HG03196 (cell line): Measurements from ENCODE around the gene HYKK.
"Not testable (repeated sequence)": the region's sequence is repeated elsewhere in the genome, so short reads cannot be mapped to it uniquely, and the experiment has no call there.

Source experiments
- ATAC-seq: cut with Tn5 transposase; IDR thresholded peaks from one replicate; pipeline ENCODE4 v1.9.1; 2021; ENCODE audit not compliant: unreplicated experiment

Gene HYKK

GRCh38 chr15:78539464-78540140 lies 32.2 kb downstream of the HYKK start:
- peak; percentile 3 for ATAC-seq

GRCh38 chr15:78540141-78540870 lies 32.9 kb downstream of the HYKK start, which contains the start of gene PSMA4:
TSS of gene PSMA4 (plus strand) at chr15:78540444. CDS start at chr15:78541928, 1,484 bp downstream.
- peak; percentile 79 for ATAC-seq

- ATAC-seq: no peak
These were observed 33.7 kb downstream of the HYKK start for GRCh38 chr15:78540871-78541743.

- no peak for ATAC-seq
These were observed 34.3 kb downstream of the HYKK start for GRCh38 chr15:78541744-78542034.

- ATAC-seq: no peak
These were observed 35.3 kb downstream of the HYKK start for GRCh38 chr15:78542647-78543046.

DNA sequence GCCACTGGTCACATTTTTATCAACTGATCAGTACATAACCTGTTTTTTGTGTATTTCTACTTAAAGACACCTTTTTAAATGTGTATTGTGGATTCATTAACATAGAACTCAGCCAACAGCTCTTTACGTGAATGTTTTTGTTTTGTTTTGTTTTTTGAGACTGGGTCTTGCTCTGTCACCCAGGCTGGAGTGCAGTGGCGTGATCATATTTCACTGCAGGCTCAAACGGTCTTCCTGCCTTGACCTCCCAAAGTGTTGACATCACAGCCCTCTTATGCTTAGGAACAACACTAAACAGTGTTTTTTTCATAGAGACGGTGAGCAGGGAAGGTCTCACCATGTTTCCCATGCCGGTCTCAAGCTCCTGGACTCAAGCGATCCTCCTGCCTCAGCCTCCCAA lies 42.8 kb downstream of the HYKK start:
- no peak for ATAC-seq

DNA sequence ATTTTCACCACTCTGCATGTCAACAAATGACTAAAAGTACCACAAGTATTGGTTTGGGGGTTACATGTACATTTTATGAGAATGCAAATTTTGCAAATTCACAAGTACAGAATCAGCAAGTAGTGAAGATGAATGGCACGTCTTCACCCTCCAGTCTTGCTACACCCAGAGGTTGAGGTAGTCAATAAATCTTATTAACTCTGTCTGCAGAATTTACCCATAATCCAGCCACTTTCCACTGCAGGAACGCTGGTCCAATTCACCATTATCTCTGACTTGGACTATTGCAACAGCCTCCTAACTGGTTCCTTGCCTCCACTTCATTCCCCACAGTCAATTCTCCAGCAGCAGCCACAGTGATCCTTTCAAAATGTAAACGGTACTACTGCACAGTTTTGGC lies 43.4 kb downstream of the HYKK start:
- ATAC-seq: no peak

DNA sequence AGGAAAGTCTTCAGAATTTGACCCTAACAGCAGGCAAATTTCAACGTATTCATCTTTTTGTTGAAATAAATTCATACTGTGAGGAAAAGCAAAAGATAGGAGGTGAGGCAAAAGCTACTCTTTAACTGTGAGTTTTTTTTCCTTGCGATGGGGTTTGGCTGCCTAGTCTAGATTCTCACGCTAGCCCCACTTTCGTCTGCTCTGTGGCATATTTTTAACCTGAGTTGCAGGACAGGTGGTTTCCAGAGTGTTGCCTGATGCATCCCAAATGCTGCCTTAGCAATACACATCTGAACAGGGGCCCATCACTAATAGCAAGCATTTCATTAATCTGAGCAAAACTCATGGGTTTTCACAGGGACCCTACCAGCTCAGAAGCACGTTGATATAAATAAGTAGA lies 44.5 kb downstream of the HYKK start:
- no peak for ATAC-seq

DNA sequence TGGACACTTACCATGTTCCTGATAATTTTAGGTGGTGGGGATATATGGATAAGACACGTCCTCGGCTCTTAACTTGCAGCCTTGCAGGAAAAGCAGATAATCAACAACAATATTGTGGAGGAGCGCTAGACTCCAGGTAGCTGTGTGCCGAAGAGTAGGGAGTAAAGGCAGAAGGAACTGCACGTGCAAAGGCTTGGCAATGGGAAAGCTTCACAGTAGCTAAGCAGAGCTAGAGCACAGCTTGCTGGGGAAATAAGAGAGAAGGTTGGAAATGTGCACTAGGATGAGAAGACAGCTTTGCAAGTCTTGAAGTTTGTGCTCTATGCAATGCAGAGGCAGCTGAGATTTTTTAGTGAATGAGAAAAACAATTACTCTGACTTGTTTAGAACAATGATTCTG lies 45.2 kb downstream of the HYKK start:
- ATAC-seq: no peak

DNA sequence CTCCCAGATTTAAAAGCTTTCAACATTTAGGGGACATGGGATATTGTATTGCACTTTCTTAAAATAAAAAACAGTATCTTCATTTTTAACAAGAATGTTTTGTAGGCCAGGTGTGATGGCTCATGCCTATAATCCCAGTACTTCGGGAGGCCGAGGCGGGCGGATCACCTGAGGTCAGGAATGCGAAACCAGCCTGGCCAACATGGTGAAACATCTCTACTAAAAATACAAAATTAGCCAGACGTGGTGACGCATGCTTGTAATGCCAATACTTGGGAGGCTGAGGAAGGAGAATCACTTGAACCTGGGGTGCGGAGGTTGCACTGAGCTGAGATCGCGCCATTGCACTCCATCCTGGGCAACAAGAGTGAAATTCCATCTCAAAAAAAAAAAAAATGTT lies 52.8 kb downstream of the HYKK start:
- not testable (repeated sequence) for ATAC-seq

DNA sequence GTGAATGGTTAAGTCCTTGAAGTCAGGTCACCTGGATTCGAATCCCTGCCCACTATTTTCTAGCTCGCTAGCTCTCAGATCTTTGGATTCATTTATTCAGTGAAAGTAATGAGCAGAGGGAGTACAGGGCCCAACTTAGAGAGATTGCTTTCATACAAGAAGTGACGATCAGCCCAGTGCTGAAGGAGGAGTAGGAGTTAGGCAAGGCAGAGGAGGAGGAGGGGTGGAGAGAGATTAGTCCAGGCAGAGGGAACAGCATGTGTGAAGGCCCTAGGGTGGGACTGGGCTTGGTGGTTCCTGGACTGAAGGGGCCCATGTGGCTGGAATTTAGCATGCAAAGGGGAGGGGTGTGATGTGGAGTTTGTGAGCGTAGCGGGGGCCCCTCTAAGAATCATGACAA lies 54.1 kb downstream of the HYKK start:
- ATAC-seq: no peak

GRCh38 chr15:78563092-78563491 lies 55.7 kb downstream of the HYKK start:
- ATAC-seq: no peak

GRCh38 chr15:78564743-78565096 lies 57.3 kb downstream of the HYKK start:
- peak; percentile 16 for ATAC-seq

DNA sequence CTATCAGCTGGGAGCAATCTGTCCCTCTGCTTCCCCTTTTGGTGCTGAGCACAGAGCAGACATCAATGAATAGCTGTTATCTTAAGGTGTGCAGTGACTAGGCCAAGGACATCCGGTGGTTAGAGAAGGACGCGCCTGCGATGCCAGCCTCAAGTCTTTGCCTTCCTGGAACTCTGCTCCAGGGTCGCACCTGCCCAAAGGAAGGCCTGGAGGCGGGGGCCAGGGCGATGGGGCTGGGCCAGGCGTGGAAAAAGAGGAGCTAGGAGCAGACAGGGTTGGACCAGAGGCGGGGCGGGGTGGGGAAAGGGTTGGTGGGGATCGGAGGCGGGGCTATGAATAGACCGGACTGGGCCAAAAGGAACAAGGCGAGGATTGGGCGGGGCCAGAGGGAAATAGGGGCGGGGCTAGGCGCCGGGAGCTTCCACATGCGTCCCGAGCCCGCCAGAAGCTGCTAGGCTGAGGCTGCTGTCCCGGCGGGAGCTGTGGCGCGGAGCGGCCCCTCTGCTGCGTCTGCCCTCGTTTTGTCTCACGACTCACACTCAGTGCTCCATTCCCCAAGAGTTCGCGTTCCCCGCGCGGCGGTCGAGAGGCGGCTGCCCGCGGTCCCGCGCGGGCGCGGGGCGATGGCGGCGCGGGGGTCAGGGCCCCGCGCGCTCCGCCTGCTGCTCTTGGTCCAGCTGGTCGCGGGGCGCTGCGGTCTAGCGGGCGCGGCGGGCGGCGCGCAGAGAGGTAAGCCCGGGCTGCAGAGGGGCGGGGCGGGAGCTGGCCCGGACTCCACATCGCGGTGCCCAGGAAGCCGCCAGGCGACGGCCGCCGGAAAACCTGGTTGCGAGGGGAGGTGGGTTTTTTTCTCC lies 57.9 kb downstream of the HYKK start, which contains the start of gene CHRNA5:
CHRNA5 (plus strand) TSS at position 424 of the 854 bp plus-strand sequence; CDS start at position 624, 200 bp downstream.
- ATAC-seq: peak; percentile 77

GRCh38 chr15:78565951-78566774 lies 58.8 kb downstream of the HYKK start:
- peak; percentile 17 for ATAC-seq

DNA sequence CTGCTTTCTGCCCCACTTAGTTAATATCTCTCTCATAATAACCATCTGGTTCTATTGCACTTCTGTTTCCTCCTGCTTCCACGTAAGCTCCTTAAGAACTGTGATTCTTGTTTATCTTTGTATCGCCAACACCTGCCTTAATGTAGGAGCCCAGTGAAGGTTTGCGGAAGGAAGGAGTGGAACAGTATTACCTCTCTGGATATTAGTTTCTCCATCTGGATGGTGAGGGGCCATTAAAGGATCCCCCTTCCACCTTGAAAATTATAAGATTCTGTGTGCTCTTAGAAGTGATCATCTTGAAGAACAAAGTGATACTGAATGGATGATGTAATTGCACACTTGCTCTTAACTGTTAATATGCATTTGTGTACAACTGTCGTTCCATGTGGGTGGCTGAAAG lies 60.2 kb downstream of the HYKK start:
- ATAC-seq: no peak

DNA sequence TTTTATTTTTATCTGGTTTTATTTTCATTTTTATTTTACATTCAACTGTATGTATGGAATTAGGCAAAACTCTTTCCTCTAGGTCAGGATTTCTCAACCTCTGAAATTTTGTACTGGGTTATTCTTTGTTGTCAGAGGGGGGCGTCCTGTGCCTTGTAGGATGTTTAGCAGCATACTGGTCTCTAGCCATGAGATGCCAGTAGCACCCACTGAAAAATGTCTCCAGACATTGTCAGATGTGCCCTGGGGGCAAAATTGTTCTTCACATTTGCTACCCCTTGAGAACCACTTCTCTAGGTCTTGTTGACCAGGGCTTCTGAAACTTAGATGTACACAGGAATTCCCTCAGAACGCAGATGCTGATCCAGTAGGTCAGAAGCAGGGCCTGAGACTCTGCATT lies 63.3 kb downstream of the HYKK start:
- no peak for ATAC-seq

DNA sequence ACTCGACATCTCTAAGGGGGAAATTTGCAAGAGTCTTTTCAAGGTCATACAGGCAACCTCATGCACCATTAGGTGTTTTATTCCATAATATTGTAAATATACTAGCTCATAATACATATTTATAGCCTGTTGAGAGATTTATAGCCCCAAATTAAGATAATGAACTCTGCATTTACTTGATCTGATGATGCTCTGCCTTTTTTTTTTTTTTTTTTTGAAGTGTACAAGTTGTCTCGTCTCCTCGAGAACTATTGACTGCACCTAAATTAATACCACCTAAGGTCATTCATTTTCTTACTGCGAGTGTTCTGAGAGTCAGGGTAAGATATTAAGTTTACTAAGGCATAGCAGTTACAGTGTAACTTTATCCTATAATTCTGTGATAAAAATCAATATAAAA lies 64.0 kb downstream of the HYKK start:
- ATAC-seq: no peak

DNA sequence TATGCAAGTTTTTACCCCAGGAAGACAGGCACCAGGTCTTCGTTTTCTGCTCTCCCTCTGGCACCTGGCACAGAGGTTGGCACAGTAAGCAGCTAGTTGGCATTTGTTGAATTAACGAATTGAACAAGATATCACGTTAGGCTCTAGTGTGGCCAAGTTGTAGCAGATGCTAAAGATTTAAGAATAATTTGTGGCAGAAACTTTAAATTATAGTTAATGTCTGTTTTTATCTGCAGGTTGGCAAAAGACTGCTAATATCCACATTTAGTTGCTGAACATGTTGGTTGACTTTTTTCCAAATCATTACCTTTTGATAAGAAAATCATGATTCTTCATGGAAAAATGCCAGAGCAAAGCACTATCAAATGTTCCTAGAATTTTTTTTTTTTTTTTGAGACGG lies 66.0 kb downstream of the HYKK start:
- no peak for ATAC-seq

GRCh38 chr15:78574944-78575343 lies 67.6 kb downstream of the HYKK start:
- no peak for ATAC-seq
